Esophagus (tissue), 2 donors: Measurements from ENCODE around the gene ME3. TPM values are rescaled to one million over a fixed set of nuclear protein-coding genes. Genes with fewer than 3 reads are reported as not detected.
"Not testable (repeated sequence)": the region's sequence is repeated elsewhere in the genome, so short reads cannot be mapped to it uniquely, and the experiment has no call there.

Experiments used
- H3K27ac ChIP-seq, 2 donors: one replicate each; pipeline ENCODE4 v1.5.1; 2013; ENCODE audit warnings: low read depth in 2 of 2, mild to moderate bottlenecking in 2 of 2, inconsistent platforms in 1 of 2, low read length in 1 of 2, moderate library complexity in 1 of 2
- H3K27me3 ChIP-seq, 2 donors: one replicate each; pipeline ENCODE4 v1.6.1; 2013; ENCODE audit warnings: low read length in 2 of 2, control low read depth in 1 of 2, mild to moderate bottlenecking in 1 of 2; ENCODE audit not compliant: insufficient read depth in 2 of 2, control insufficient read depth in 1 of 2
- H3K36me3 ChIP-seq, 2 donors: one replicate each; pipeline ENCODE4 v1.6.1; 2013; ENCODE audit warnings: low read length in 1 of 2; ENCODE audit not compliant: control insufficient read depth in 2 of 2, insufficient read depth in 2 of 2
- H3K4me1 ChIP-seq, 2 donors: one replicate each; pipeline ENCODE4 v1.6.1; 2013; ENCODE audit warnings: low read length in 1 of 2; ENCODE audit not compliant: control insufficient read depth in 2 of 2, insufficient read depth in 2 of 2
- H3K4me3 ChIP-seq, 2 donors: one replicate each; pipeline ENCODE4 v1.5.1; 2013; ENCODE audit warnings: low read length in 2 of 2, mild to moderate bottlenecking in 2 of 2, low read depth in 1 of 2, moderate library complexity in 1 of 2
- H3K9me3 ChIP-seq, 2 donors: one replicate each; pipeline ENCODE4 v1.6.1; 2013; ENCODE audit warnings: mild to moderate bottlenecking in 2 of 2, low read depth in 1 of 2, low read length in 1 of 2, moderate library complexity in 1 of 2; ENCODE audit not compliant: control insufficient read depth in 2 of 2, insufficient read depth in 1 of 2
- WGBS, 2 donors: extraction: QIAGEN DNeasy Blood & Tissue Kit; methylation state at CpG; one replicate each; pipeline ENCODE4 v1.1.7; 2013; 5-methylcytosine and 5-hydroxymethylcytosine counted together
- polyA plus RNA-seq, 2 donors: library from polyadenylated mRNA; stranded (reverse); fragments of 200-250 nt; gene quantifications; one replicate each; pipeline ENCODE4 v1.2.3, GENCODE V29; 2013
- donor health status: healthy with polysubstance abuse.
- donor health status: Bipolar disorder and iron deficiency.

ME3 gene
- polyA plus RNA-seq, 2 donors, result 3.0 to 4.5 TPM

DNA sequence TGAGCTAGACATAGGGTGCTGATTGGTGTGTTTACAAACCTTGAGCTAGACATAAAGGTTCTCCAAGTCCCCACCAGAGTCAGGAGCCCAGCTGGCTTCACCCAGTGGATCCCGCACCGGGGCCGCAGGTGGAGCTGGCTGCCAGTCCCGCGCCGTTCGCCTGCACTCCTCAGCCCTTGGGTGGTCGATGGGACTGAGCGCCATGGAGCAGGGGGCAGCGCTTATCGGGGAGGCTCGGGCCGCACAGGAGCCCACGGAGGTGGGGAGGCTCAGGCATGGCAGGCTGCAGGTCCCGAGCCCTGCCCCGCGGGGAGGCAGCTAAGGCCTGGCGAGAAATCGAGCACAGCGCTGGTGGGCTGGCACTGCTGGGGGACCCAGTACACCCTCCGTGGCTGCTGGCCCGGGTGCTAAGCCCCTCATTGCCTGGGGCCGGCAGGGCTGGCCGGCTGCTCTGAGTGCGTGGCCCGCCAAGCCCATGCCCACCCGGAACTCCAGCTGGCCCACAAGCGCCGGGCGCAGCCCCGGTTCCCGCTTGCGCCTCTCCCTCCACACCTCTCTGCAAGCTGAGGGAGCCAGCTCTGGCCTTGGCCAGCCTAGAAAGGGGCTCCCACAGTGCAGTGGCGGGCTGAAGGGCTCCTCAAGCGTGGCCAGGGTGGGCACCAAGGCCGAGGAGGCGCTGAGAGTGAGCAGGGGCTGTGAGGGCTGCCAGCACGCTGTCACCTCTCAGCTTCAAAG lies 238.9 kb downstream of the ME3 start:
- H3K9me3 ChIP-seq, H3K36me3 ChIP-seq, H3K27me3 ChIP-seq, H3K4me3 ChIP-seq, H3K4me1 ChIP-seq, H3K27ac ChIP-seq: not testable (repeated sequence)
- 96 to 97% methylated on average over 29 to 38 of the region's 38 CpGs for WGBS, 2 donors

DNA sequence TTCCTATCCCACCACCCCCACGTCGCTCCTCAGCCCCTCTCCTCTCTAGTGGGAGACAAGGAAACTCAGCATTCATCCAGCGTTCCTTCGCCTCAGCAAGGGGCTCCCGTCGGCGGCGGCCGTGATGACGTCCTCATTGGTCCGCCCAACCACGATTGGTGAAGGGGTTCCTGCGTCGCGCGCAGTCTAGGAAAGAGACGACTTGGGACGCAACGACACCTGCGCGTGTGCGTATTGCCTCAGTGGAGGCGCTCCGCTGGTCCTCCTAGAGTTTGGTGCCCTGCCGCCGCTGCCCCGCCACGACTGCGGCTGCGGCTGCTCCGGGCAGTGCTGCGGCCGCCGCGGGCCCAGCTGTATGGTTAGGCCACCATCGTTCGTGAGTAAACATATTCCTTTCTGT lies 241.2 kb downstream of the ME3 start:
- Histone ChIP-seq H3K36me3 (no peaks in the 10 kb centered on the region), H3K9me3 (peaks cover 0 to 5% of the 10 kb centered on the region in 2 donors), H3K27ac (no peak overlapping the region), H3K27me3 (no peaks in the 10 kb centered on the region), H3K4me3 (no peak overlapping the region), H3K4me1 (no peaks in the 10 kb centered on the region)
- 87 to 88% methylated on average over 37 of the region's 37 CpGs for WGBS, 2 donors

DNA sequence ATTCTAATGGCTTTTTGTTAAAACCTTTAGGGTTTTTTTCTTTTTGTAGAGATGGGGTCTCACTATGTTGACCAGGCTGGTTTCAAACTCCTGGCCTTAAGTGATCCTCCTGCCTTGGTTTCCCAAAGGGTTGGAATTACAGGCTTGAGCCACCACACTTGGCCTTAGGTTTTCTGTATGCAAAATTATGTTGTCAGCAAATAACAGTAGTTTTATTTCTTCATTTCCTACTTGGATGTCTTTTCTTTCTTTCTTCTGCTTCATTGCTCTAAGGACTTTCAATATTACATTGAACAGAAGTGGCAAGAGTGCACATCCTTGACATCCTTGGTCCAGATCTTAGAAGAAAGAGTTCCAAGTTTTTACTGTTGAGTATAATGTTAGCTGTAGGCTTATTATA lies 245.0 kb downstream of the ME3 start:
- Histone ChIP-seq H3K9me3 (peaks cover 0 to 5% of the 10 kb centered on the region in 2 donors), H3K4me3 (no peak overlapping the region), H3K36me3 (no peaks in the 10 kb centered on the region), H3K27ac (no peak overlapping the region), H3K4me1 (no peaks in the 10 kb centered on the region), H3K27me3 (no peaks in the 10 kb centered on the region)

DNA sequence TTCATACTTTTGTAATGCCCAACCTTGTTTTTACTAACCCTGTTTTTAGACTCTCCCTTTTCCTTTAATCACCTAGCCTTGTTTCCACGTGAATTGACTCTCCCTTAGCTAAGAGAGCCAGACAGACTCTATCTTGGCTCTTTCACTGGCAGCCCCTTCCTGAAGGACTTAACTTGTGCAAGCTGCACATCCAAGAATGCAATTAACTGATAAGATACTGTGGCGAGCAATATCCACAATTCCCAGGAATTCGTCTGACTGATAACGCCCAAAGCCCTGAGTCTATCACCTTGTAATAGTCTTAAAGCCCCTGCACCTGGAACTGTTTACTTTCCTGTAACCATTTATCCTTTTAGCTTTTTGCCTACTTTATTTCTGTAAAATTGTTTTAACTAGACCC lies 248.9 kb downstream of the ME3 start:
- not testable (repeated sequence) for H3K9me3 ChIP-seq, H3K36me3 ChIP-seq, H3K27me3 ChIP-seq, H3K4me3 ChIP-seq, H3K4me1 ChIP-seq, H3K27ac ChIP-seq
- 52 to 66% methylated on average over 4 of the region's 4 CpGs for WGBS, 2 donors

DNA sequence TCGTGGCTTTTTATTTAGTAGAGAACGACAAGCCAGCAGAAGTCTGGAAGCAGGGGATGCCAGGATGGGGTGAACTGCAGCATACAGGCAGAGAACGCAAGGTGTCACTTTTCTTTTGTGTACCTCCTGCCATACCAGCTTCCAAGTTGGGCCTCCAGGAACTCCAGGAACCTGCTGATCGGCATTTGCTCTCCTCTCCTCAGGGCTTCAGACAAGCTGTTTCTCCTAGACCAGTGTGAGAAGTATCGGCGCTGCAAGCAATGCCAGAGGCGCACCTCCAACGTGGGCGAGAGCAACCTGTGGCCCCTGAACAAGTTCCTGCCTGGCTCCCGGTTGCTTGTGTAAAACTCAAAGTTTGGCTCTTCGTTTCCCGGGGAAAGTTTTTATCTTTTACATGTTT lies 250.0 kb downstream of the ME3 start:
- WGBS, 2 donors, result 79% methylated on average over 12 of the region's 12 CpGs
- H3K4me3 ChIP-seq, result no peak overlapping the region
- H3K27me3 ChIP-seq, result no peaks in the 10 kb centered on the region
- no peaks in the 10 kb centered on the region for H3K36me3 ChIP-seq
- no peaks in the 10 kb centered on the region for H3K4me1 ChIP-seq
- no peak overlapping the region for H3K27ac ChIP-seq
- H3K9me3 ChIP-seq, result no peaks in the 10 kb centered on the region

DNA sequence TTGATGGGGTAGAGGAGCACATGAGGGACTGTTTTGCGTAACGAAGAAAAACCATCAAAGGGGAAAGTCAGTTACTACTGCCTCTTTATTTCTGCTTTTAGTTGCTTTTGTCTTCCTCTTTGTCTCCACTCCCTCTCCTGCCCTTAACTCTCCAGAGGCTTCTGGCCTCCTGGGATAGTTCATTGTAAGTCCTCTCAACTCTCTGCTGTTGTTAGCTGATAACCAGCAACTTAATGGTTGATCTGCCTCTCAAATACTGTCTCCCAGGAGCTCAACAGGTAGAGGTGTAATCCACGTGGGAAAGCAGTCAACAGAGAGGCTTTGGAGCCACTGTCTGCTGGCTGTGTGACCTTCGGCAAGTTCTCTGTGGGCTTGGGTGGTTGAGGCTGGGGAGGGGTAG lies 250.5 kb downstream of the ME3 start:
- H3K27me3 ChIP-seq, result no peaks in the 10 kb centered on the region
- no peaks in the 10 kb centered on the region for H3K36me3 ChIP-seq
- no peaks in the 10 kb centered on the region for H3K9me3 ChIP-seq
- WGBS, 2 donors, result 82 to 87% methylated on average over 4 of the region's 4 CpGs
- H3K4me3 ChIP-seq, result no peak overlapping the region
- no peaks in the 10 kb centered on the region for H3K4me1 ChIP-seq
- no peak overlapping the region for H3K27ac ChIP-seq

DNA sequence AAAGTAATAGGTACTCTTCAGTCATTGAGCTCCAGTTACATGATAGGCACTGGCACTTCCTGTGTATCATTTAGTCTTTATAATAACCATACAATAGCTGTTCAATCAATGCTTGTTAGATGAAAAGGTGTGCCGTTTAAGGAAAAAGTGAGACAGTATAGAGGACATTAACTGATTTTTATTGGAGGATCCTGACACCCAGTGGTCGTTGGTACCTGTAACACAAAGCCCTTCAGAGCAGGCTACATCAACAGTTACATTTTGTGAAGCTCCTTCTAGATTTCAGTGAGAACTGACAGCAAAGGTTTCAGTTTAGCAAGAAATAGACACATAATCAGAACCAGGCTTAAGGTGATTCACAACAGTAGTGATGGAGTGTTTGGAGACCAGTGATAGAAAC lies 253.5 kb downstream of the ME3 start:
- H3K4me1 ChIP-seq, result no peaks in the 10 kb centered on the region
- WGBS, 2 donors, result 23 to 25% methylated on average over 2 of the region's 2 CpGs
- H3K27ac ChIP-seq, result no peak overlapping the region
- H3K4me3 ChIP-seq, result no peak overlapping the region
- no peaks in the 10 kb centered on the region for H3K36me3 ChIP-seq
- no peaks in the 10 kb centered on the region for H3K27me3 ChIP-seq
- no peaks in the 10 kb centered on the region for H3K9me3 ChIP-seq

DNA sequence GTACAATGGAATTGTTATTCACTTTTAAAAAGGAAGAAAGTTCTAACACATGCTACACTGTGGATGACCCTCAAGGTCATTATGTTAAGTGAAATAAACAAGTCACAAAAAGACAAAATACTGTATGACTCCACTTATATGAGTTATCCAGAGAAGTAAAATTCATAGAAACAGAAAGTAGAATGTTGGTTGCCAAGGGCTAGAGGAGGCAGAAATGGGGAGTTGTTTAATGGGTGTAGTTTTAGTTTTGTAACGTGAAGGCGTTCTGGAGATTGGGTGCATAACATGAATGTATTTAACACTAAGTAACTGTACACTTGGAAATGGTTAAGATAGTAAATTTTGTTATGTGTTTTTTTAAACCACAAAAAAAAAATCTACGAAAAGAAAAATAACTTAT lies 253.9 kb downstream of the ME3 start:
- H3K4me3 ChIP-seq, result no peak overlapping the region
- no peaks in the 10 kb centered on the region for H3K36me3 ChIP-seq
- H3K27me3 ChIP-seq, result no peaks in the 10 kb centered on the region
- H3K9me3 ChIP-seq, result no peaks in the 10 kb centered on the region
- no peak overlapping the region for H3K27ac ChIP-seq
- H3K4me1 ChIP-seq, result no peaks in the 10 kb centered on the region
- WGBS, 2 donors, result 85 to 95% methylated on average over 3 of the region's 3 CpGs

DNA sequence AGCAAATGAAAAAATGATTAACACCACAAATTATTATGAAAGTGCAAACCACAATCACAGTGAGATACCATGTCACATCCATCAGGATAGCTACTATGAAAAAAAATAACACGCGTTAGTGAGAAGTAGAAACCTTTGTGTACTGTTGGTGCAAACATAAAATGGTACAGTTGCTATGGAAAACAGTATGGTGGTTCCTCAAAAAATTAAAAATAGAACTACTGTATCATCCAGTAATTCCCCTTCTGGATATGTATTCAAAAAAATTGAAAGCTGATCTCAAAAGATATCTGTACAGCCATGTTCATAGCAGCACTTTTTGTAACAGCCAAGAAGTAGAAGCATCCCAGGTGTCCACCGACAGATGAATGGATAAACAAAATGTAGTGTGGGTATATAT lies 254.3 kb downstream of the ME3 start:
- no peaks in the 10 kb centered on the region for H3K36me3 ChIP-seq
- no peak overlapping the region for H3K27ac ChIP-seq
- no peak overlapping the region for H3K4me3 ChIP-seq
- WGBS, 2 donors, result 83 to 87% methylated on average over 3 of the region's 3 CpGs
- no peaks in the 10 kb centered on the region for H3K9me3 ChIP-seq
- H3K4me1 ChIP-seq, result no peaks in the 10 kb centered on the region
- no peaks in the 10 kb centered on the region for H3K27me3 ChIP-seq

DNA sequence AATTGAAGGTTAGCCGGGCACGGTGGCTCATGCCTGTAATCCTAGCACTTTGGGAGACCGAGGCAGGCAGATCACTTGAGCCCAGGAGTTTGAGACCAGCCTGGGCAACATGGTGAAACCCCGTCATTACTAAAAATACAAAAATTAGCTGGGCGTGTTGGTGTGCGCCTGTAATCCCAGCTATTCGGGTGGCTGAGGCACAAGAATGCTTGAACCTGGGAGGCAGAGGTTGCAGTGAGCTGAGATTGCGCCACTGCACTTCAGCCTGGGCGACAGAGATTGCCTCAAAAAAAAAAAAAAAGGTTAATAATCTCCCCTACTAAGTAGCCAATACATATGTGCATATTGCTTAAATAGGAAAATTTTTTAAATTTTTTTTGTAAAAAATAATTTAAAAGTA lies 255.5 kb downstream of the ME3 start:
- not testable (repeated sequence) for H3K27me3 ChIP-seq, H3K4me1 ChIP-seq, H3K4me3 ChIP-seq, H3K9me3 ChIP-seq, H3K27ac ChIP-seq, H3K36me3 ChIP-seq
- WGBS, 2 donors, result 90 to 92% methylated on average over 9 of the region's 9 CpGs
